ENCODE measurements around the gene DRAP1.
"Not testable (repeated sequence)": the region's sequence is repeated elsewhere in the genome, so short reads cannot be mapped to it uniquely, and the experiment has no call there.

Gene DRAP1

GRCh38 chr11:65886826-65887722 lies 32.2 kb upstream of the DRAP1 start:
- no peak for DNase-seq (ENCODE audit: low read depth)

DNA sequence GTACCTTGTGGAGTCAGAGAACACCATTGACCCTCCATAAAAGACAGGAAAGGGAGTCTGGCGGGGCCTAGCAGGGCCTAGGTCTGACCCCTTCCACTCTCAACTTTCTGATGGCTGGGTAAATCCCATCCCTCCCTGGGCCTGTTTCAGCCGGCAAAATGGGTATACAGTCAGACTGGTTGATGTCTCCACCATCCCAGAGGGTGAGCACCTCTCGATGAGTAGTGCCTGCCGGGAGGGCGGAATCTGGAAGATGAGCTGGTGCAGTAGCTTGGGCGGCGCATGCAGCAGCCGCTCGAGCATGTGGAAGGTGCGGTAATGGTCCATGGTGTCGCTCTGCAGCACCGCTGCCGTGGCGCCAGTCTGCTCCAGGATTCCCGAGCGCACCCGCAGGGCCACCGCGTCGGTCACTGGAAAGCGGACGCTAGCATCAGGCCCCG lies 31.5 kb upstream of the DRAP1 start:
- no peak for DNase-seq (ENCODE audit: low read depth)

- peak; percentile 92 for DNase-seq (ENCODE audit: low read depth)
These were observed 30.9 kb upstream of the DRAP1 start, which contains the start of gene FIBP for GRCh38 chr11:65888163-65888814. Gene FIBP (minus strand): TSS chr11:65888471. CDS start chr11:65888418, 53 bp downstream.

DNA sequence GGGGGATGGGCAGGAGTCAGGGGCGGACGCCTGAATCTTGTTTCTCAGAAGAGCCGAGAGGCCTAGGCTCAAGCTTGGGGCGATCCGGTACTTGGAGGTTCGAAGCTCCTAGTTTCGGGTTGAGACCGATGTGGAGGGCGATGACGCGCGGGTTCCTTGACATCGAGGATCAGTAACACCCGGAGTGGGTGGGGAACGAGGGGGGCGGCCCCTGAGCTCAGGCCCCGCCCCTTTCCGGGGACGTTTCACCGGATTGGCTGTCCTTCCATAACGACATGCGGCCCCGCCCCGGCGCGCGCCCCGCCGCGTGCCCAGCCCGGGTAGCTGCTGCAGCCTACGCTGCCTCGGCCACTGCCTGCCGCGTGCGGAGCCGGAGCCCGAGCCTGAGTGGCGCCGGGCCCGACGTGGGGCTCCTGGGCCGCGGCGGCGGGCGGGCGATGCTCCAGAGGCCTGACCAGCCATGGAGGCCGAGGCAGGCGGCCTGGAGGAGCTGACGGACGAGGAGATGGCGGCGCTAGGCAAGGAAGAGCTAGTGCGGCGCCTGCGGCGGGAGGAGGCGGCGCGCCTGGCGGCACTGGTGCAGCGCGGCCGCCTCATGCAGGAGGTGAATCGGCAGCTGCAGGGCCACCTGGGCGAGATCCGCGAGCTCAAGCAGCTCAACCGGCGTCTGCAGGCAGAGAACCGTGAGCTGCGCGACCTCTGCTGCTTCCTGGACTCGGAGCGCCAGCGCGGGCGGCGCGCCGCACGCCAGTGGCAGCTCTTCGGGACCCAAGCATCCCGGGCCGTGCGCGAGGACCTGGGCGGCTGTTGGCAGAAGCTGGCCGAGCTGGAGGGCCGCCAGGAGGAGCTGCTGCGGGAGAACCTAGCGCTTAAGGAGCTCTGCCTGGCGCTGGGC lies 28.7 kb upstream of the DRAP1 start, which contains the start of gene CCDC85B:
Gene CCDC85B (plus strand): TSS at position 350 of the 895 bp plus-strand sequence. CDS start 111 bp downstream, at position 461.
- peak; percentile 98 for DNase-seq (ENCODE audit: low read depth)

- DNase-seq (ENCODE audit: low read depth): no peak
These were observed 27.7 kb upstream of the DRAP1 start for GRCh38 chr11:65891219-65892136.

DNA sequence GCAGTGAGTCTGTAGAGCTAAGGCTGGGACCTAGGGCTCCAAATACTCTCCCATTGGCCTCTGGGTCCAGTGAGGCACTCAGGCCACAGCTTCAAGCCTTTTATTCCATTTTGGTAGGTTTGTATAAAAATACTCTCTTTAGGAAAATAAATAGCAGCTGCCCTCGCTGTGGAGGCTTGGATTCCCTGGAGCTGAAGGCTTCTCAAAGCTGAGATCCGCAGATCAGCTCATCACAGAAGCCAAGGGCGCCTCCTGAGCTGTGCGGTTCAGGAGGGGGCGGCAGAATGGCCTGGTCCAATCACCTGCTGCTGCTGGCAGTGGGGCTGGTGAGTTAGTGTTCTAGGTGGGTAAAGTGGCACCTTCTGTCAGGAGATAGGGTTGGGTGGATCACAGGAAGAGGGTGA lies 27.1 kb upstream of the DRAP1 start:
- DNase-seq (ENCODE audit: low read depth): not testable (repeated sequence)

GRCh38 chr11:65892661-65893317 lies 26.4 kb upstream of the DRAP1 start:
- DNase-seq (ENCODE audit: low read depth): no peak

- DNase-seq (ENCODE audit: low read depth): no peak
These were observed 25.1 kb upstream of the DRAP1 start for GRCh38 chr11:65894034-65894591.

DNA sequence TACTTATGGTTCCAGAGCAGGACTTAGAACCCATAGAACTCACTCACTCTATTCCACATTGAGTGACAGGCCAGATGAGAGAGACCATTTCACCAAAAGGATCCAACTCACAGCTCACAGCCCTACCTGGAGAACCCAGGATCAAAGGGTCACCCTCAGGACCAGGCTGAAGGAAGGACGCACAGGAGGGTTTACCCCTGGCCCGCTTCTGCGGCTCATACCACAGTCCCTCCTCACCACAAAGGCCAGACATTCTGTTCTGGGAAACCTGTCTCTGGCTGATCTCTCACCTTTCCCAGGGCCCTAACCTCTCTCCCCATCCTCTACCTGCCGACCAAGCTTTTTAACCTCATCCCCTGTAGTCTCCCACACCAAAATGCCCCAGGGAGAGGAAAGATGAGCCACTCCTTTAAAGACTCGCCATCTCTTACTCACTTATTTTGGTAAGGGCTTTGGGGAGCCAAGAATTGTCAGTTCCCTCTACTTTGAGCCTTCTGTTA lies 23.7 kb upstream of the DRAP1 start:
- no peak for DNase-seq (ENCODE audit: low read depth)

GRCh38 chr11:65896034-65896999 lies 22.9 kb upstream of the DRAP1 start:
- no peak for DNase-seq (ENCODE audit: low read depth)

GRCh38 chr11:65897020-65897471 lies 22.2 kb upstream of the DRAP1 start:
- no peak for DNase-seq (ENCODE audit: low read depth)

DNA sequence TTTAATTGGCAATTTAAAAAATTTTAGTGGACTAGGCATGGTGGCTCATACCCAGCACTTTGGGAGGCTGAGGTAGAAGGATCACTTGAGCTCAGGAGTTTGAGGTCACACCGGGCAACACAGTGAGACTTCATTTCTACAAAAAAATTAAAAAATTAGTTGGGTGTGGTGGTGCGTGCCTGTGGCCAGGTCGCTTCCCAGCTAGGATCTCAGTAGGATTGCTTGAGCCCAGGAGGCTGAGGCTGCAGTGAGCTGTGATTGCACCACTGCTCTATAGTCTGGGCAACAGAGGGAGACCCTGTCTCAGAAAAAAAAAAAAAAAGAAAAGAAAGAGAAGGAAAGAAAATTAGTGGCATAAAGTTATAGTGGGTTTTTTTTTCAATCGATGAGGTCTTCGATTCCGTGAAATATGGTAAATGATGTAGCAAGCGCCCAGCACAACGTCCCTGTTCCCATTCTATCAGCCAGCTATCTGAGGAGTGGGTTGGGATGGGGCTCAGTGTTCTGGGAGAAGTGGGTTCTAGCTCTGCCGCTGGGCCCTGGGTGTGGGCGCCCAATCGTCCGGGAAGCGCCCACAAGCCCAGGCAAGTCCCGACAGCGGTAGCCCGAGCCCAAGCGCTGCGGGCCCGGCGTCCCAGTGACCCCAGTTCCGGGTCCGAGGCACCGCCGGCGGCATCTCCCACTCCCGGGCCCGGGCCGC lies 20.4 kb upstream of the DRAP1 start:
- no peak for DNase-seq (ENCODE audit: low read depth)

DNA sequence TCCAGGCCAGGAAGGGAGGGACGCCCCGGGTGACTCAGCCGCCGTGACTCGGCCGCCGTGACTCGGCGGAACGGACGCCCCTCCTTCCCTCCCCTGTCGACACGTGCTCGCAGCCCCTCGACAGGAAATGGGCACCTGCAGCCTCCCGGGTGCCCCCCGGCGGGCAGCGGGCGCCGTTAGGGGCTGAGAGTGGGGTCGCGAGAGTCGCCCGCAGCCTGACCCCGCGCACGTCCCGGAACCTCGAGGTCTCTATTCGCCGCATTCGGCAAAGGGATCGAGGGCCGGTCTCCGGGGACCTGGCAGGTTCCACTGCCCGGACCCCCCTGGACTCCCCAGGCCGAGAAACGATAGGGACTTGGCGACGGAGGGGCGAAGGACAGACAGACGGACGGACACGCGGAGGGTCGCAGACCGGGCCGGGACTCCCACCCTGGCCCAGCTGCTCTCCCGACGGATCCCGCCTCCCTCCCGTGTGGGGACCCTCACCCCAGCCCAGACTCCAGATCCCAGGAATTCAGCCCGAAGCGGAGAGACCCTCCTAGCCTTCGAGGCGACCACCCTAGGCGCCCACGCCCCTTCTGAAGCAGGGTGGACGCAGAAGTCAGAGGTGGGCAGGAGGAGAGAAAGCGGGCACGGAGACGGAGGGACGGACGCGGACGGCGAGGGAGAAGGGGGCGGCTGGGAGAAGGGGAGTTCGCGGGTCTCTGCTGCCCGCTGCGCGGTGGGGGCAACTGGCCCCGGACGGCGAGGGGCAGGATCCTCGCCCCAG lies 19.7 kb upstream of the DRAP1 start:
- no peak for DNase-seq (ENCODE audit: low read depth)

GRCh38 chr11:65900125-65900898 lies 18.9 kb upstream of the DRAP1 start, which contains the start of gene FOSL1:
Gene FOSL1 (minus strand): TSS chr11:65900388. CDS start chr11:65900339, 49 bp downstream.
- DNase-seq (ENCODE audit: low read depth): peak; percentile 87

GRCh38 chr11:65900899-65901180 lies 18.4 kb upstream of the DRAP1 start:
- no peak for DNase-seq (ENCODE audit: low read depth)

- no peak for DNase-seq (ENCODE audit: low read depth)
These were observed 16.2 kb upstream of the DRAP1 start for GRCh38 chr11:65903068-65903481.
